ENCODE results near the gene PBX3. TPM values are rescaled to one million over a fixed set of nuclear protein-coding genes. Genes with fewer than 3 reads are reported as not detected.

PBX3 gene
- total RNA-seq, 1 donor from 2014 or later, result 4.6 TPM

DNA sequence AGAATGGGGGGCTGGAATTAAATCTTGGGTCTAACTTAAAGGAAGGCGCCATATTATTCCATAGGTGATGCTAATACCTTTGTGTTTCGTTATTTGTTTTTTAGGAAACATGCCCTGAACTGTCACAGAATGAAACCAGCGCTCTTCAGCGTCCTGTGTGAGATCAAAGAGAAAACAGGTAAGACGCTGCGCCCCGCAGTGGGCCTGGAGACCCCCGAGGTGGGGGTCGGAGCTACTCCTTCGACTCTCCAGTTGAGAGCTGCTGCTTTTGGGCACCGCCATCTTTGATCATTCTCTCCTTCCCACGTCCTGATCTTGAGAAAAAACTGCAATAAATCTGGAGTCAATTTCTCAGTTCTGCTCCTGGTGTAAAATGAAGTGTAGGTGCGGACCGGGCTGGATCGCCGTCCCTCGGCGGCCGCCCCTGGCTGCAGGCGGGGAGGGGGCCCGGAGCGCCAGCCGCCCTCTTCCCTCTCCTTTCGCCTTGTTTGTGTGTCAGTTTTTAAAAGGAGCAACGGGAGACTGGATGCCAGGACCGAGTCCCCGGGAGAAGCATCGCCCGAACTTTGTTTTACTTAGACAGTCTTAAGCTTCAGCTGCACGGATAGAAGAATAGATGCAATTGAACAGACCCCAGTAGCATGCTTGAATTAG lies 1.4 kb downstream of the PBX3 start:
- DNase-seq (ENCODE audit: low read depth in 2 of 2), result no peak

DNA sequence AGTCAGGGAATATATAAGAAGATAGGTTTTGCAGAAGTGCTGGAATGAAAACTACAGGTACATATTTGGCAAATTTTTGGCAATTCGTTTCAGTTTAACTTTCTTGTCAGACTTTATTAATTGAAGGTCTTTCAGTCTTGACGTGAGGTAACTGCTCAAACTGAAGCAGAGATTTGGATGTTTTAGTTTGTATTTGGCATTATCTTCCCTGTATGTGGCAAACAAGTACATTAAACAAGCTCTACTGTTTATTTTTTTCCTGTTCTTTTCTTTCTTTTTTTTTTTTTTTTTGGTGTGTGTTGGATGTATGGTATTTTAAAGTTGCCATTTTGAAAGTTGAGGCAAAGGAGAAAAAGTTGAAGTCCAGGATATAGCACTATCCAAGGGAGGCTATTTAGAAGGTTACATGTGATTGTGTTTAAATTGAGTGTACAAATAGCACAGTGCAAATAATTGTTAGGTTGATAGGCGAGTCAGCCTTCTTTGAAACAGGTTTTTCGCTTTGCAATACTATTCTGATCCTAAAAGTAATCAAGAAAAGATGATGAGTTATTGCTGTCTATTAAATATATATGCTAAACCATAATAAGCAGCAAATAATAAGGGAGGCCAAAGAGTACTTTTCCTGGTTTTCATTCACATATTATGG lies 2.2 kb downstream of the PBX3 start:
- no peak for DNase-seq (ENCODE audit: low read depth in 2 of 2)

DNA sequence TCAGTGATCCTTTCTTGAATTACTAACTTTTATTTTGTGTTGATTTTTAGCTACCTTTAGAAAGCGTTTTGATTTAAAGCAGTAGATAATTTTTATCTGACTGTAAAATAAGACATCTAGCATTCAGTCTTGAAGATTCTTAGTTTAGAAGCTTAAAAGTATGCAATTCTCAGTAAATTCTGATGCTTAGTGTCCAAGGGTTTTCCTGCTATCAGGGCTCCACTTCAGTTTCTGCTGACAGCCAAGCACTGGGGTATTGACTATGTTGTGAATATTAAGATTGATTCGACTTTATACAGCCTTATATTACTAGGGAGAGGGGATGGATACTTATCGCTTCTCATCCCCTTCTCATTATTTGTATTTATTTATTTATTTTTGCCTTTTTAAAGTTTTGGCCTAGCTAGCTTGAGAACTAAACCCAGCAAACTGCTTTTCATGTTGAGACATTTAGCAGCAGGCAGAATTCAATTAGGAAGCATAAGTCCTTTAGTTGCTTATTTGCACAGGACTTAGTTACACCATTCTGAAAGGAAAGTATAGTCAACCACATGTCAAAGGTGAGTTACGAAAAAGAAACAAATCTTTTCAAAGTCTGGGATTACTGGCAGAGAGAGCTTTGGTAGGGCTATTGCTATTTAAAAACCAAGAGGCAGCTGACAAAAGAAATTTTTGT lies 2.9 kb downstream of the PBX3 start:
- DNase-seq (ENCODE audit: low read depth in 2 of 2), result no peak

DNA sequence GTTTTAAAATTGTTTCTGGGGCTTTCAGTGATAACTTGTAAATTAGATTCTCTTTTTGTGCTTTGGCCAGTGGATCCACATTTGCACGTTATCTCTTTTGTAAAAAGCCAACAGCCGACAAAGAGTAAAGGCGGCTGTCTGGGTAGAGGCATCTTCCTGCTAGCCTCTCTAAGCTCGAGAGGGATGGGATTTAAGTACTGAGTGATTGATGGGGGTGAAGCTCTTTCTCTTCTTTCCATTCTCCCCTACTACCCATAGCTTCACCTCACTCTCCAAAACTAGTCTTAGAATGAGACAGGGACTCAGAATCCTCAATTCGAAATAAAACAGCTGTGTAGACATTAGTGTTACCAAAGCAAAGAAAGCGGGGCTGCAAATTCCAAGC lies 3.4 kb downstream of the PBX3 start:
- no peak for DNase-seq (ENCODE audit: low read depth in 2 of 2)

- no peak for DNase-seq (ENCODE audit: low read depth in 2 of 2)
Measured at GRCh38 chr9:125752070-125752628, 5.0 kb downstream of the PBX3 start.

- DNase-seq (ENCODE audit: low read depth in 2 of 2), result no peak
Measured at GRCh38 chr9:125754096-125754495, 6.9 kb downstream of the PBX3 start.

GRCh38 chr9:125755340-125755739 lies 8.2 kb downstream of the PBX3 start:
- DNase-seq (ENCODE audit: low read depth in 2 of 2), result no peak

DNA sequence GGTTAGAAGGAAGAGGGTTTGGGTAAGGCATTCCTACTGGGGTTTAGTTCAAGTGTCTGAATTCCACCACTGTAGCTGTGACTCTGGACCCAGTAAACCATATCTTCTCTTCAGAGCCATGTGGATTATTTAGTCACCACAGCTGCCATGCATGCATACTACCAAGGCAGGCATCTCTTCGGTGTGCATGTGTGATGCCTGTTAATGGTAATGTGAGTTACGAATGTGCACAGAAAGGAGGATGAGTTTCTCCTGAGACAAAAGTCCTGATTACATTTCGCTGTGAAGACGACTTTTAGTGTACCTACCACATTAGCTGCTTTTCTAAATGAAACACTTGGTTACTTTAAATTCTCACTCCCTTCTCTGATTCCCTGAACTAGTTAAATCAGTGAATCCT lies 9.3 kb downstream of the PBX3 start:
- DNase-seq (ENCODE audit: low read depth in 2 of 2), result no peak

DNA sequence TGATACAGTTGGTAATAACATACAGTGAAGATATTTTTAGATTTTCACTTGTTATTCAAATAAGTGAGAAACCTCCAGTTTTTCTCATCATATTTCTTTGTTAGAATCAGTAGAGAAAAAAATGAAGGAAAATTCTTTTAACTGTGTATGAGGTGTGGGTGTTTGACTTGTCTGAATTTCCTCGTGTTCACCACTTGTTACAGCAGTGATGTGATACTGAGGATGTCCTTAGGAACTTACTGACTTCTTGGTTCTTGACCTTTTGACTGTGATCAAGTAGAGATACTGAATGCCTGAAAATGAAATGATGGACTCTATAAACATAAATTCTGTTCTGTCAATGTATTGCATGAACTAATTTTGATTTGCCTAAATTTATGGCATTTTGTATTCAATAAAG lies 10.7 kb downstream of the PBX3 start:
- no peak for DNase-seq (ENCODE audit: low read depth in 2 of 2)

DNA sequence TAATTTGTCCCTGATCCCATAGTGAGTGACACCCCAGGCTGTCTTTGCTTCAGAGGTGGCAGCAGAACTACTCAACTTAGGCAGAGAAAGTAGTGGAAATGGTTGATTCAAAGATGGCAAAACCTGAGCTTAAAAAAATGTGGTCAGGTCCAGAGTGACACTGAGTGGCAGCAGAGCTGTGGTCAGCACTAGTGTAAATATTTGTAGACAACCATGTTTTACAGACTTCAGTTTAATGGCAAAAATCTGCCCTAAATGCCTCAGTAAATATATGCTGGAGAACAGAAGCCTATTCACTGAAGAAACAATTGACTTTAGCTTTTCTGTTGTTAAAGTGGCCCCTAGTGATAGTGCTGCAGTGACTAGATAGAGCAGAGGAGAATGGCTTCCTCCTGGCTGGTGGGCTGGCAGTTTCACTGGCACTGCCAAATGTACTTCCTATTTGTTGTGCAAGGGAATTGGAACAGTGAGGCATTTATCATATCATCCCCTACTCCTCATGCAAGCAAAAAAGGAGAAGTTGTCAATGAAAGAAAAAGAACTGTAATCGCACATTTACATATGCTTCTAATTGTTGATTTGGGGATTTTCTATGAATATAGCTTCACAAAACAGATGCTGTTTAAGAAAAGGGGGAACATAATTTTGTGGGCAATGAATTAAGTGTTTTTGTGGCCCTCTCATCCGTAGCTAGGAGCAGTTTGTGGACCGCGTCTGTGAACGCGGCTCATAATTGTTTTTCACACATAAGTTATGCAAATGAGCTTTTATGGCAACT lies 12.0 kb downstream of the PBX3 start:
- no peak for DNase-seq (ENCODE audit: low read depth in 2 of 2)

DNA sequence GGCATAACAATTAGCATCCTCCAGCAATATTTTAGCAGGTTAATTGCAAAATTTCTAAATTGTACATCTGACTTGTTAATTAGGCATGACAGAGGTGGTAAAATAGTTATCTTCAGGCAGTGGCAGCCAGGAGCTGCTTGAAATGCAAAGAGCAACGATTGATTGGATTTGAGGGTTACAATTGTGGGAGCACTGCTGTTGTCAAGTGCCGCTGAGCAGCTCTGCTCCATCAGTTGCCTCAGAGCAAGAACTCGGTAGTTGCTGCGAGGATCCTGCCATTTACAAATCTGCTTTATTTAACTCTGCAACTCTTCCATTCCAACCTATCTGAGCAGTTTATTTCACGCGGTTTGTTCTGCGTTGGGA lies 12.6 kb downstream of the PBX3 start:
- no peak for DNase-seq (ENCODE audit: low read depth in 2 of 2)

GRCh38 chr9:125760537-125760936 lies 13.4 kb downstream of the PBX3 start:
- no peak for DNase-seq (ENCODE audit: low read depth in 2 of 2)

DNA sequence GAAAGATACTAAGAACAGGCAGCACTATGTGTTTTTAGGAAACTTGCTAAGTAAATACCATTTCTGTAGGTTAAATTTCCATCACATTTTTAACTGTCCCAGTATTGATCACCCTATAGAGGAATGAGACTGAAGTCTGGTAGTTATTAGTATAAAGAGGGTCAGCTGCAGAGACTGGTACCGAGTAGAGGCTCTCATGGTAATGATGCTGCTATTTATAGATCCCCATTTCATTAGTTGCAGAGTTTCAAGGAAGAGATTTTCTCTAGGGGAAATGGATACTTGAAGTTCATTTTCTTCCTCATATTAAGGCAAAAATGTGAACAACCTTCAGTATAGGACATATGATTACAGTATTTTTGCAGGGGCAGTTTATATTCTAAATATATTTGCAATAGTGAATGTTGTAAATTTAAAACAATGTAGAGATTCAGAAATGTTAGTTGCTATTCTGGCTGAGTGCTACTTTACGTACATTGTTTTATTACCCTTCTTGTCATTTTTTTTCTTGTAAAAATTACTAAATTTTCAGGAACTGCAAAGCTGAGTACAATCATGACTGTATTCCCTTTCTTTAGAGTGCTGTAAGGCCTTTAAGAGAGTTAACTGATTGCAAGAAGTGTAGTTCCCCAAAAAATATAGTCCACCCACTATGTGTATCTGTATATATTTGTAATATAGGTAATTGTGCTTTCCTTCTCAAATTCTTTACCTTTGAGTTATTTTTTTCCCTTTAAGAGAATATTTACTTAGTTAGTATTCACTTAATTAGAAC lies 14.7 kb downstream of the PBX3 start:
- no peak for DNase-seq (ENCODE audit: low read depth in 2 of 2)

- DNase-seq (ENCODE audit: low read depth in 2 of 2), result peak in 1 of 2 donors; percentile 67
Measured at GRCh38 chr9:125763394-125763801, 16.2 kb downstream of the PBX3 start.

DNA sequence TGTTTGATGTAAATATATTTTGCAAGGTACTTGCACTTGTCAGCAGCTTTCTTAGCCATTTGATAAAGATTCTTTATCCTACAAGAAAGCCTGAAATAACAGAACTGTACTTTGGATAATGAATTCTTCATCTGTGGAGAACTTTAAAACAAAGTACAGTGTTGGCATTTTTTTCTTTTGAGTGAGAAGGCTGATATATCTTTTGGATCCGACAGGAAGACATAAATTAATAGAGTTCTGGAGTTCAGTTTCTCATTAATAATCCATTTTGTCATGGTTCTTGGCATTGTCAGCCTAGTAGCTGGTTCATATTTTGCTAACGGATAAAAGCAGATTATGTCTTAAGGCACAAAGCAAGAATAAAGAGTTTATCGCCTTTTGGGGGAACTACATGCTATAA lies 17.0 kb downstream of the PBX3 start:
- DNase-seq (ENCODE audit: low read depth in 2 of 2), result no peak

DNA sequence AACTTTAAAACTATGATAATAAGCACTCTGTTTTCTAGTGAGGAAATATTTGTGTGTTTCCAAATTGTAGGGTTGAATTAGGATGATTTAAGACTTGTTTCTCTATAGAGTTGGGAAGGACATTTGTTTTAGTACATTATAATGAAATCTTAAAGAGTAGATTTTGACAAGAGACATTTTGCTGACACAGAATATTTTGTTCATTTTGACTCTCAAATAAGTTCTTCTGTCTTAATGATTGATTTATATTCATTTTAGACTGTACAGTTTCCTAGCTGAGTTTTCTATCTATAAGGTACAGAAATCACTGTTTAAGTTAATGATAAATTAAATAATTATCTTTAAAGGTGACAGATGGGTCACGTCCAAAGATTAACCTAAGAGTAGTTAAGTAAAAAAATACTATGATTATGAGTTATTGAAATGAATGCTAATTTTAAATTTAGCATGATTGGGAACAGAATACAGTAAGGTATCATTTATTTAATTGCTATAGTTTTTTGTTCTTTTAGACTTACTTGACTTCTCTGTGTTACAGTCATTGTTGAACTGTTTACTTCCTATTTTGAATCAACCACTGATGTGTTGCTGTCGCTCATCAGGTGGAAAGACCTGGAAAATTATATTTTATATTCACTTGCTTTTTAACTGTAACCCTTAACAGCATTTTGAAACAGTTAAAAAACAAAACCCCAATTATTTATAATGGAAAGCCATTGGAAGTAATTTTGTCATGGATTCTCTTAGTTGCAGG lies 19.5 kb downstream of the PBX3 start:
- DNase-seq (ENCODE audit: low read depth in 2 of 2), result no peak

- DNase-seq (ENCODE audit: low read depth in 2 of 2), result no peak
Measured at GRCh38 chr9:125767349-125767748, 20.2 kb downstream of the PBX3 start.

GRCh38 chr9:125768803-125769202 lies 21.6 kb downstream of the PBX3 start:
- DNase-seq (ENCODE audit: low read depth in 2 of 2), result no peak

DNA sequence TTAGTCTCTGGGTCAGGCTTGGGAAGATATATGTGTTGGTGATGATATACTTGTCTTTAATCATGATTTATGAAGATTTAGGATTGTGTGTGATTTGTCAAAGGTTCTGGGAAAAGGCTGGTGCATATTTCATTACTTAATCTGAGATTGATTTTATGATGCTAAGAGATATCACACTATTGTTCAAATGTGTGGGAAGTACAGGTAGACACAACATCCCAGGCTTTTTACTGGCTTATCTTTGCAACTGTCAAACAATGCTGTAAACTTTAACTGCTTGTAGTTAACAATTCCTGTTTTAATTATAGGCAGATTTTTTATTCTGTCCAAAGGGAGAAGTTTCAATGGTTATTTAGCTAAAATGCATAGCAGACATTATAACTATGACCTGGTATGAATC lies 23.9 kb downstream of the PBX3 start:
- no peak for DNase-seq (ENCODE audit: low read depth in 2 of 2)

GRCh38 chr9:125772740-125773139 lies 25.6 kb downstream of the PBX3 start:
- no peak for DNase-seq (ENCODE audit: low read depth in 2 of 2)

- no peak for DNase-seq (ENCODE audit: low read depth in 2 of 2)
Measured at GRCh38 chr9:125774106-125774505, 26.9 kb downstream of the PBX3 start.
